Fibroblast of villous mesenchyme (primary cell): Measurements from ENCODE around the gene CAMK2A. TPM values are rescaled to one million over a fixed set of nuclear protein-coding genes. Genes with fewer than 3 reads are reported as not detected.

ENCODE experiments used
- DNase-seq: peaks from one replicate; pipeline ENCODE4 v3.0.0-alpha.2; 2010; ENCODE audit warnings: low read depth
- H3K4me3 ChIP-seq: 2 replicates; pipeline ENCODE4 v1.5.1; 2011; ENCODE audit warnings: low read depth, mild to moderate bottlenecking, low read length
- total RNA-seq: library from RNA; depleted of rRNA; stranded (reverse); fragments of >200 nt; gene quantifications from 2 replicates; pipeline ENCODE4 v1.2.3, GENCODE V29; 2012
- TF ChIP-seq, protein P1 (sequence below): IDR thresholded peaks from 2 replicates; pipeline ENCODE4 v1.5.1; 2012; ENCODE audit warnings: low read depth, mild to moderate bottlenecking, low read length; ENCODE audit not compliant: insufficient read depth

The CAMK2A gene
- total RNA-seq, 1 donor = 1.3 TPM

DNA sequence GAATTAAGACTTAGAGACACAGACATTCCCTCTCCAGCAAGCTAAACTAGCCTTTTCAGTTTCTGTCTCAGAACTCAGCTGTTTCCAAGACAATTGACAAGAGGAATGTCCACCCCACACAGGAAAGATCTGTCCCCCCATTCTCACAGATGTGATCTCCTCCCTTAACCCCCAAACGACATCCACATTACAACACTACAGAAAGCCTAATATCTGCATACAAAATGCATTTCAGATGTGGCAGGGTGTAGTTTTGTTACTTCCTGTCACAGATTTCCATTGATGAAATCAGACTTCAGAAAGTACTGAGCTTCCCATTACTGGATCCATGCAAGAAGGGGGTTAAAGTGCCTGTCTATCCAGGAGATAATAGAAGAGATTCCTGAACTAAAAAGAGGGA lies 16.0 kb upstream of the CAMK2A start:
- no peak overlapping the region for H3K4me3 ChIP-seq
- TF ChIP-seq, protein P1, sequence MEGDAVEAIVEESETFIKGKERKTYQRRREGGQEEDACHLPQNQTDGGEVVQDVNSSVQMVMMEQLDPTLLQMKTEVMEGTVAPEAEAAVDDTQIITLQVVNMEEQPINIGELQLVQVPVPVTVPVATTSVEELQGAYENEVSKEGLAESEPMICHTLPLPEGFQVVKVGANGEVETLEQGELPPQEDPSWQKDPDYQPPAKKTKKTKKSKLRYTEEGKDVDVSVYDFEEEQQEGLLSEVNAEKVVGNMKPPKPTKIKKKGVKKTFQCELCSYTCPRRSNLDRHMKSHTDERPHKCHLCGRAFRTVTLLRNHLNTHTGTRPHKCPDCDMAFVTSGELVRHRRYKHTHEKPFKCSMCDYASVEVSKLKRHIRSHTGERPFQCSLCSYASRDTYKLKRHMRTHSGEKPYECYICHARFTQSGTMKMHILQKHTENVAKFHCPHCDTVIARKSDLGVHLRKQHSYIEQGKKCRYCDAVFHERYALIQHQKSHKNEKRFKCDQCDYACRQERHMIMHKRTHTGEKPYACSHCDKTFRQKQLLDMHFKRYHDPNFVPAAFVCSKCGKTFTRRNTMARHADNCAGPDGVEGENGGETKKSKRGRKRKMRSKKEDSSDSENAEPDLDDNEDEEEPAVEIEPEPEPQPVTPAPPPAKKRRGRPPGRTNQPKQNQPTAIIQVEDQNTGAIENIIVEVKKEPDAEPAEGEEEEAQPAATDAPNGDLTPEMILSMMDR = no peak
- no peak for DNase-seq

DNA sequence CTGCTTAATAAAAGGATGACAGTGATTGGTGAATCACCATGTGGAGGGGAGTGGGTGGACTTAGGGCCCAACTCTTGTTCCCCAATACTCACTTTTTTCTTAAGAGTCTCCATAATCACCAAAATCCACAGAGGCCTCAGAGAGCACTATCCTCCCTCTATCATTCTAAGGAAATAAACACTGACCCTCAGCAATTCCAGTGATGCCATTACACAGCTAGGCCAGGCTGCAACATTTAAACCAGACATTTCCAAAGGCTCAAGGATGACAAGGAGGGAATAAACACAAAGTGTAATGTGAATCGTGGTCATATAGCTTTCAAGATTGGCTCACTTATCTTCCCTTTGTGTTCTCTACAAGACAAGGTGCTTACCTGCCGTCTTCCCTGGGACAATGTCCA lies 15.5 kb upstream of the CAMK2A start:
- no peak overlapping the region for H3K4me3 ChIP-seq
- TF ChIP-seq, protein P1 = no peak
- peak; percentile 53 for DNase-seq

DNA sequence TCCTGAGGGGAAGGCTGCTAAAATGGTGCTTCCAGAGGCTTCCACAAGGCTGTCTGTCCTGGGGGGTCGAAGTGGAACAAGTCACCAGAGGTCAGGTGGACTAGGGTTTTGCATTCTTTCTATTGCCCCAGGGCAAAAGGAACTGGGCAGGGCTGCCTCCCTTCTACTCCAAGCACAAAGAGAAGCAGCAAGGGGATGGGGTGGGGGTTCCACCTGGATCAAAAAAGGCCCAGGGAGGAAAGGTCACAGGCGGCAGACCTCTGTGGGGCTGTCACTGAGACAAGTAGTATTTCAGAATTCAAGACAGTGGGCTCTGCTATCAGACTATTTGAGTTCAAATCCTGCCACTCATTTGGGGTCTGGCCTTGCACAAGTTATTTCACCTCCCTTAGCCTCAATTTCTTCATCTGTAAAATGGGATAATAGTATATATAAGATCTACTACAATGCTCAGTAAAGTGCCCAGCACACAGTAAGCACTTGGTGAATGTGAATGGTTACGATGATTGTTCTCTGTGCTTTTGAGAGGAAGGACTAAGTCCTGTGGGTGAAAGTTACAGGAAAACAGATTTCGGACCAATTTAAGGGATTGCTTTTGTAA lies 15.0 kb upstream of the CAMK2A start:
- TF ChIP-seq, protein P1 = no peak
- H3K4me3 ChIP-seq = no peak overlapping the region
- no peak for DNase-seq

DNA sequence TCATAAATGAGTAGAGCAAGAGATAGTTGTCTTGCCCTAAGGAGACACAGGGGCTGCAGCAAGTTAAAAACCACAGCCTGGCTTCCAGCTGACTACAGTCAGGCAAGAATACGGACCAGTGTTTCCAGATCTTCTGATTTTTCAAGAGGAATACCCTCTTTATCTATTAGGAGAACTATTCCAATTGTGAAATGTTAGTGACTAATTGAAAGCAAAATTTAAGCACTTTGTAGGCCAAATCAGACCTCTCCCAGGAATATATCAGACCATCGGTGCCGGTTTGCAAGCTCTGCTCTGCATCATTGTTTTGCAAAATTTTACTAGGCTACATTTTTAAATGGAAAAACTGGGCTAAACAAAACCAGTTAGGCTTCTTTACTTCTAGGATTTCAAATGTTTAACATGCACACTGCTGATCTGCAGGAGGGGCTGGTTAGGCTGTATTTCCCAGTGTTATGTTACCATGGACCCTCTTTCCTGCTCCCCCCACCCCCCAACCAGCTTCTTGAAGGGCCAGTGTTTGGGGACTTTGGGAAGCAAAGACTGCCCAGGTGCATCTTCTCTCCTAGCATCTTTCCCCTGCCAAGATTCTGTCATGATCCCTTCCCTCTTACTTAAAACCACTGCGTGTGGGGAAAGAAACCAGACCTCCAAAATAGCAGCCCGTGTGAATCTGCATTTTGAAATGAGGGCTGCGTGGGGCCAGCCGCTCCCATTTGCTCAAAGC lies 14.2 kb upstream of the CAMK2A start:
- TF ChIP-seq, protein P1 = no peak
- no peak overlapping the region for H3K4me3 ChIP-seq
- DNase-seq = peak; percentile 93

DNA sequence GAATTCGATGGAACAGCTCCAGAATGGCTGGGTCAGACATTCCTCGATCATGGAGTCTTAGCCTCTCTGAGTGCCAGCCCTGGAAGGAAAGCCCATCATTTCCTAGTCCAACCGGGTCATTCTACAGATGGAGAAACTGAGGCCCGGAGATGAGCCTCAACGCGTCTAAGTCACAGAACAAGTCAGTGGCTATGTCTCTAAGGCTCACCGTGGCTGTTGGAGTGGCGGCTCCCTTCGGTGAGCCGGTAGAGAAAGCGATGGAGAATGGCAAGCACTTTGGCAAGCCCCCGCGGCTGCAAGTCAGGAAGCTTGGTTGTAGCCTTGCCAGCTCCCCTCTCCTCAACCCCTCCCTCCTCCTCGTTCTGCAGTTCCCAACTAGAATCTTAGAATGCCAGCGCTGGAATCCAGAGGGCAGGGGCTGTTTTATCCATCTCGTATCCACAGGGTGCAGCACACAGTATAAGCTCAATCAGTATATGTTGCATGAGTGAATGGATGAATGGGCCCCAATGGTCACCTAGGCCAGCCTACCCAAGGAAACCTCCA lies 13.6 kb upstream of the CAMK2A start:
- H3K4me3 ChIP-seq = peak overlapping the region; percentile 60
- TF ChIP-seq, protein P1 = no peak
- no peak for DNase-seq

DNA sequence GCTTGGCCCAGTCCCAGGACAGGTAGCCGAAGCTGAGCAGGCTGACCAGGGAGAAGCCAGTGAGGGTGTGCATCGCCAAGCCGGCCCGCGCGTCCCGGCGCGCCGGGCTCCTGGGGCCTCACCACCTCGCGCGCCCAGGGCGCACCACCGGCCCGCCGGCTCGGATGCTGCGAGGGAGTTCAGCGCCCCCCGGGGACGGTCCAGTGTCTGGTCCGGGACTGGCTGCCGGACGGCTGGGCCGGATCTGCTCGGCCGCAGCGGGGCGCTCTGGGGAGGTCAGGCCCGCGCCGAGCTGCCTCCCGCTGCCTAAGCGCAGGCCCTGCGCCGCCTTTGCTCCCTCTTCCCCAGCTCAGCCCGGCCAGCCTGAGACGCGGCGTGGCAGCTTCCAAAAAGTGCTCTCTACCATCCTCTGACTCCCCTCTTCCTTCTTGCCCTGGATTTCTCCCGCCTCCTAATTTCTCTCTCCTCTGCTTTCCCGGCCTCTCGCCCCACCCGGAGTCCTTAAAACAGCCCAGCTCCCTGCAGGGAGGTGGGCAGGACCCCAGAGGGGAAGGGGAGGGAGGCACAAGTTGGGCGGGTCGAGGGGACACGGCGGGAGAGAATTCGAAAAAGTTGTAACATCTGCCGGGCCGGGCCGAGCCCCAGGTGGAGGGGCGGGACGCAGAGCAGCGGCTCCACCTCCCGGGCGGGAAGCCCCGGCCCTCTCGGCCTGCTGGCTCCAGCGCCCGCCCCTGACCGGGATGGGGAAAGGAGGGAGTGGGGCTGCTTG lies 12.9 kb upstream of the CAMK2A start, which contains the start of gene ARSI:
Gene ARSI (minus strand): TSS at position 605 of the 769 bp plus-strand sequence. CDS start 532 bp downstream, at position 73.
- peak; percentile 86 for DNase-seq
- TF ChIP-seq, protein P1 = peak; percentile 31
- H3K4me3 ChIP-seq = peak within 1 kb of the TSS; percentile 60
